Measurements from ENCODE around the gene ATF6.

ATF6 gene

DNA sequence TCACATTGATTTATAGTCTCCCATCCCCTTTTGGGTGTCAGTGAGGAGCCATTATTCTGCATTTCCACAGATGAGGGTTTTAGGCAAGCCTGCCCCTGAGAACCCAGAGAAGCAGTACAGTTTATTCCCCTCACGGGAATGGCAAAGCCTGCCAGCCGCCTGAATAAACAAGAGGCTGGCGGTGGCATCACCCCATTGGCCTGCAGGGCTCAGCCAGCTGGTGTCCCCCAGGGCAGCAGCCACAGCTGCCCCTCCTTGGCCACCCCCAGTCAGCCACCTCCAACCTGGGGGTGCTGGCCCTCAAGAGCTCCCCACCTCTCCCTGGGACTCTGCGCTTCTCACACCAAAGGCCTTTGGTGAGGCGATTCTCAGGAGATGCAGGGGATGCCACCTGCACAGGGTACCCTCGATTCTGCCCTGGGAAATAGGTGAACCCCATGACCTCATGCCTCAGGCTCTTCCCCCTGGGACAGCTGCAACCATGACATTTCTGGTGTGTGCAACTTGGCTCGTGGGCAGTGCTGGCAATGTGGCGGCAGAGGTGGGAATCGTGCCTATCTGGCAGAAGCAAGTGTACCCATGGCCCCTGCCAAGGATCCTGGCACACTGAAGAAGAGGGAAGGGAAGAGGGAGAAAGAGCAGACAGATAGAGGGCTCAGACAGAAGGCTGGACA, 243.5 kb downstream of the ATF6 start:
- Histone ChIP-seq H3K9ac (ENCODE audit: insufficient read length) (no peak overlapping the region), H3K27ac (no peak overlapping the region), H3K9me3 (ENCODE audit: low read depth, low read length) (peaks cover 6% of the 10 kb centered on the region; the same call in 1 of the 2 replicates), H3K36me3 (ENCODE audit: insufficient read depth, low read length) (no peaks in the 10 kb centered on the region), H3K4me3 (no peak overlapping the region)
- TF ChIP-seq EZH2 (IDR thresholded peaks at IDR 0.05) (no peak), POLR2AphosphoS5 (IDR thresholded peaks at IDR 0.05; ENCODE audit: borderline replicate concordance, low read depth, low read length) (no peak), FOXP2 (optimal IDR thresholded peaks at IDR 0.05; ENCODE audit: control extremely low read depth, extremely low read length, insufficient read depth) (no peak)
- DNase-seq (ENCODE audit: low read depth, low spot score): no peak

DNA sequence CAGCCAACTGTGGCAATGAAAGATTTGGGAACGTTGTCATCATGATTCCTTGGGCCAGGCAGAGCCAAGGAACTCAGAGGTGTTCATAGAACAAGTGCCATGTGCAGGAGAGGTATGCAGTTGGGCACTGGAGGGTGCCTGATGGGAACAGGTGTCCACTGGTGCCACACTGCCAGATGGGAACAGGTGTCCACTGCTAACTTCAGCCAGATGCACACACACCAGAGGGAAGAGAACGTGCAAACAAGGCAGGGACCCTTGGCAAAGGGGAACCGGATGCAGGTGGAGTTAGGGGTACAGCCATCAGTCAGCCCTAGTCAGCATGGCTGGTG, 244.0 kb downstream of the ATF6 start:
- Histone ChIP-seq H3K9me3 (ENCODE audit: low read depth, low read length) (peaks cover 6% of the 10 kb centered on the region; the same call in 1 of the 2 replicates), H3K36me3 (ENCODE audit: insufficient read depth, low read length) (no peaks in the 10 kb centered on the region), H3K27ac (no peak overlapping the region), H3K9ac (ENCODE audit: insufficient read length) (no peak overlapping the region), H3K4me3 (no peak overlapping the region)
- no peak for DNase-seq (ENCODE audit: low read depth, low spot score)
- TF ChIP-seq POLR2AphosphoS5 (IDR thresholded peaks at IDR 0.05; ENCODE audit: borderline replicate concordance, low read depth, low read length) (no peak), FOXP2 (optimal IDR thresholded peaks at IDR 0.05; ENCODE audit: control extremely low read depth, extremely low read length, insufficient read depth) (no peak), EZH2 (IDR thresholded peaks at IDR 0.05) (no peak)

DNA sequence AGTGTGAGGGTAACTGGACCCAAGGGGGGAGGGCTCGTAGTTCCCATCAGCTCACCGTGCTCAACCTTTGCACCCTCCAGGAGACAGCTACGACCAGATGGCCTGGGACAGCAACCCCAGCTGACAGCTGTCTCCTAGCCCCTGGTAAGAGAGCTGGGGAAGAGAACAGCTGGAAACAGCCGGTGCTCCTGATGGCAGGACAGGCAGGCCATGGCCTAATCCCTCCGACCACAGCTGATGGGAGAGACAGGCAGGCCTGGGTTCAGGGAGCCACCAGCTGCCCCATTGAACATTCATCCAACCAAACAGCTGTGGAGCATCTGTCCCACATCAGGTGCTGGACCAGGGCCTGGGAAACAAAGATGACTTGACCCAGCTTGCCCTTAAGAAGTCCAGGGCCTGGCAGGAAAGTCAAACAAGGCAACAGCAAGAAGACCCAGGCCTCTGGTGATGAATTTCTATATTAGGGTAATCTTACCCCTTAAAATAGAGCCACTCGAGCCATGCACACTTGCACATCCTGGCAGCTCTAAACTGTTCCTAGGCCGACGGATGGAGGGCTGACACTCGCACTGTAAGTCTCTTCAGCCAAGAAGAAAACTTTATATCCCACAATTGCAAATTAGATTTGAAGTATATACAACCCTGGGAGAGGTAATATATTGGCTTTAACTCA, 245.4 kb downstream of the ATF6 start:
- no peak overlapping the region for H3K9ac ChIP-seq (ENCODE audit: insufficient read length)
- peaks cover 6% of the 10 kb centered on the region; the same call in 1 of the 2 replicates for H3K9me3 ChIP-seq (ENCODE audit: low read depth, low read length)
- no peak overlapping the region for H3K4me3 ChIP-seq
- no peak overlapping the region for H3K27ac ChIP-seq
- TF ChIP-seq EZH2 (IDR thresholded peaks at IDR 0.05): no peak
- TF ChIP-seq POLR2AphosphoS5 (IDR thresholded peaks at IDR 0.05; ENCODE audit: borderline replicate concordance, low read depth, low read length): no peak
- TF ChIP-seq FOXP2 (optimal IDR thresholded peaks at IDR 0.05; ENCODE audit: control extremely low read depth, extremely low read length, insufficient read depth): no peak
- DNase-seq (ENCODE audit: low read depth, low spot score): no peak
- no peaks in the 10 kb centered on the region for H3K36me3 ChIP-seq (ENCODE audit: insufficient read depth, low read length)

DNA sequence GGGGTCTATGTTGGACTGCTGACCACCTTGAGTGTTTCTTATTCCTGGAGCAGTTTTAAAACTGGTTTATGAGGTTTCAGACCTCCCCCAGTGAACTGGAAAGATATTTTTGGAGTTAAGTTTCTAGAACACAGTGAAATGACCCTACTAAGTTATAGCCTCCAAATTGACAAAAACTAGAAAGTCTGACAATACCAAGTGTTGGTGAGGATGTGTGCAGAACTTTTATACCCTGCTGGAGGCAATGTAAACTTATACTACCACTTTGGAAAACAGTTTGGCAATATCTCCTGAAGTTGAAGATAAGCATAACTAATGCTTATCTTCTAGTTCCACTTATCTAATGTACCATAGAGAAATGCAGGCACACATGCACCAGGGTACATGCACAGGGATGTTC, 247.2 kb downstream of the ATF6 start:
- no peak for DNase-seq (ENCODE audit: low read depth, low spot score)
- Histone ChIP-seq H3K4me3 (no peak overlapping the region), H3K9ac (ENCODE audit: insufficient read length) (no peak overlapping the region), H3K36me3 (ENCODE audit: insufficient read depth, low read length) (no peaks in the 10 kb centered on the region), H3K27ac (no peak overlapping the region), H3K9me3 (ENCODE audit: low read depth, low read length) (peaks cover 6% of the 10 kb centered on the region; the same call in 1 of the 2 replicates)
- TF ChIP-seq FOXP2 (optimal IDR thresholded peaks at IDR 0.05; ENCODE audit: control extremely low read depth, extremely low read length, insufficient read depth) (no peak), POLR2AphosphoS5 (IDR thresholded peaks at IDR 0.05; ENCODE audit: borderline replicate concordance, low read depth, low read length) (no peak), EZH2 (IDR thresholded peaks at IDR 0.05) (no peak)
